Measurements from ENCODE around the gene TOR4A.

The TOR4A gene

DNA sequence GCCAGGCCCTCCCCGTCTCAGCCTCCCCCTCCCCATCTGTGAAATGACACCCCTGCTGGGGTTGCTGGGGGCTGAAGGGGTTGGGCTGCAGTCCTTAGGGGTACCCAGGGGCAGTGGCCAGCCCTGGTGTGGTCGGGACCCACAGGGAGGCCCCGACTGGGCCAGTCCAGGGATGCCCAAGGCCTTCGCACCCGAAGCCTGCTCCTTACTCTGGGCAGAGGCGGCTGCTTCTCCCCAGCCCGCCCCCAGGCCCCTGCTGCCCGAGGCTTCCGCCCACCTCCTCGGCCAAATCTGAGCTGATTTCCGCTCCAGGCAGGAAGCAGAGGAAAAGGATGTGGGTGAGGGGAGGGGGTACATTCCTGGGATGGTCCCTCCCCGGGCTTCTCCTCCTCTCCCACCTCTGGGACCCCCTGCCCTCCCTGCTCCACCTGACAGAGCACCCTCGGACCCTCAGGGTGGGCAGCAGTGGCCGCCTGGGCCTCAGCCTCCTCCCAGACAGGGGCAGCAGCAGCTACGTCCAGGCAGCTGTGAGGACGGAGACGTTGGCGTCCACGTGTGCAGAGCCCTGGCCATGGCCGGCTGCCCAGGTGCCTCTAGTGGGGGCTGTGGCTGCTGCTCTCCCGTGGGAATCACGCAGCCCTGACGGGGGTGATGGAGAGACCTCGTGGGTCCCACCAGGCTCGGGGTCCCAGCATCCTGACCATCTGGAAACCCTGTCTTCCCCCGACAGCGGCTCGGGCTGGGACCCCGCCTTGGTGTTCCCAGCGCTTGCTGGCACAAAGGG, 28.7 kb downstream of the TOR4A start:
- DNase-seq (ENCODE audit: low read depth in 3 of 3), result no peak

DNA sequence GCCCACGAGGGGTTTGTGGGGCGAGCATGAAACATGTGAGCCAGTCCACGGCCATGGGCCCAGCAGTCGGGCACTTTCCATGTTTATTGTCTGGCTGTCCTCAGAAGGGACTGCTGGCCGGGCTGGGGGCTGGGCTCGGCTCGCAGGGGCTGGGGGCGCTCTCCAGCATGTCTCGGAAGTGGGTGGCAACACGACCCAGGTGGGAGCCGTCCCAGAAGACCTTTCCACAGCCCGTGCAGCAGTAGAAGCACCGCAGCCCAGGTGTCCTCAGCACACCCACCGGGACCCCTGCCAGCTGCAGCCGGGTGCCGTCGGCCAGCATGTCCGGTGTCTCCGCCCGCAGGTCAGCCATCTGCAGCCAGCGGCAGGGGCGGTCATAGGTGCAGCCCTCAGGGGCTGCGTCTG, 29.3 kb downstream of the TOR4A start:
- DNase-seq (ENCODE audit: low read depth in 3 of 3), result no peak

DNA sequence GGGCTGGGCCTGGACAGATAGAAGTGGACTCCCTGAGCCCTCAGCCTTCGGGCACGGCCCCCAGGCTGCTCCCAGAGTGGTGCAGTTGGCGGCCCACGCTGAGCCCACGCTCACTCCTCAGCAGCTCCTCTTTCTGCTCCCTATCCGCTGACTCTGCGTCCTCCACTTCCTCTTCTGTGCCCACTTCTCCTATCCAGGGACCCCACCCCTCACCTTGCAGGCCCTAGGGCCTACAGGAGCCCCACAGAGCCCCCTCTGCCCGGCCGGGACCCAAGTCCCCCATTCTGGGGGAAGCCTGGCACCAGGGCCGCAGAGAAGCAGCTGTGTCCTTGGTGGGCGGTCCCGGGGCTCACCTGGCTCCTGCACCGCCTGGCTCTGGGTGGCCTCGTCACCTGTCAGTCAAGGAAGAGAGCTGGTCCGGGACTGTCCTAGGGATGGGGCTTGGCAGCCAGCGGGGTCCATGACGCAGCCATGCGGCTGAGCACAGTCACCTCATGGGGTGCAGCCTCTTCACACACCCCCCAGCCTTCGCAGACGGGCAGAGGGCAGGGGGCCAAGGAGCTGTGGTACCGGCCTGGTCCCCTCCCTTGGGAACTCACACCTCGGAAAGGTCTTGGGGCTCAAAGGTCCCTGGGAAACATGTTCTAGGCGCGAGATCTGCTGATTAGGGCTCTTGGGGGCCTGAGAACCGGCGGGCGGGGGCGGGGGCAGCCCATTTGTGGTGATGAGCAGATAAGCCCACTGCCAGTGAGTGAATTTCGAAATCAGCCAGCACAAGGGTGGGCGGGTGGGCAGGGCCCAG, 29.9 kb downstream of the TOR4A start:
- no peak for DNase-seq (ENCODE audit: low read depth in 3 of 3)

DNA sequence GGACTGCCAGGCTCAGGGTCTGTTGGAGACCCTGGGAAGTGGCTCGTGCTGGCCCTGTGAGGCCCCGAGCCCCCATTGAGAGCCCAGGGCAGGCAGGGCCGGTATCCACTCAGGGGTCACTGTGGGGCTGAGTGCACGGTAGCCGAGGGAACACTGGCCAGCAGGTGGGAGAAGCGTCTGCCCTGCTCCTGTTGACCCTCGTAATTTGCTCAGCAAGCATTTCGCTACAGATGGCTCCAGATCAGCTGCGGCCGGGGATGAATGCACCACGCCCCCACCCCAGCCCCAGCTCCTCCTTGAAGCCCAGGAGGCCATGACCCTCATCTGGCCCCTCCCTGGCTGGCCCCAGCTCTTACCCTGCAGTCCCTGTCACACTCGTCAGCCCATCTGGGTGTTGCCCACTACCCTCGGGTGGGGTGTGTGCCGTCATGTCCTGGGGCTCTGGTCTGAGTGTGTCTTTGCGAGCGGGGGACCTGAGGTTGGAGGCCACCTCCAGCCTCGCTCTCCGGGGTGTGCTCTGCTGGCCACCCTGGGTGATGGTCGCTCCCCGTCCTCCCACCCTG, 30.6 kb downstream of the TOR4A start:
- DNase-seq (ENCODE audit: low read depth in 3 of 3), result no peak

DNA sequence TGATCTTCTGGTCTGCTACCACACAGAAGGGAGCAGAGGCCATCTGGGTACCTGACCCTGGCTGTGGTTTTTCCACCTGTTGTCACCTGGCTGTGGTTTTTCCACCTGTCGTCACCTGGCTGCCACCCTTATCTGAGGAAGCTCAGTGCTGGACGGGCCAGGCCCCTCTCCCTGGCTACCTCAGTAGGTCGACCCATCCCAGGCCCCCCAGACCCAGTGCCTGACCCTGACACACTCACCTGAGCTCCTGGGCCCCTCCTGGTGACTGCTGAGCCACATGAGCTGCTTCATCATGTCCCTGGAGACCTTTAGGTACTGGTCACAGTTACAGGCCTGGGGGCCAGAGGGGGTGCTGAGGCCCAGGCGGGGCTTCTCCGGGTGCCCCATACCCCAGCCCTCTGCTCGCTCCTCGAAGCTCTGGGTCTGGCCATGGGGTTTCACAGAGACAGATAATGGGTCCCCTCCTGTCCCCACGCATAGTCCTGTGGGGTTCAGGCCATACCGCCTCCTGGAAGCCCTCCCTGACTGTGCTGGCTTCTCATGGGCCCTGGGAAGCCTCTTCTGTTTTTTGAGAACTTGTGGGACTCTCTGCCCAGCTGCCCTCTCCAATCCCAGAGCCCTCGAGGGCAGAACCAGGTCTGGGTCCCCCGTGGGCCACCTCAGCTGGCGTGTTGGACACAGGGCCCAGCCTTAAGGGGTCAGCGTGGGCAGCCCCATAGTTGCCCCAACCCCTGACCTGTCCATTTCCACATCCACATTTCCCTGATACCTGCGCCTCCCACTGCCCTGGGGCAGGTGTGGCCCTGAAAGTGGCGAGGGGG, 32.1 kb downstream of the TOR4A start:
- DNase-seq (ENCODE audit: low read depth in 3 of 3), result no peak

DNA sequence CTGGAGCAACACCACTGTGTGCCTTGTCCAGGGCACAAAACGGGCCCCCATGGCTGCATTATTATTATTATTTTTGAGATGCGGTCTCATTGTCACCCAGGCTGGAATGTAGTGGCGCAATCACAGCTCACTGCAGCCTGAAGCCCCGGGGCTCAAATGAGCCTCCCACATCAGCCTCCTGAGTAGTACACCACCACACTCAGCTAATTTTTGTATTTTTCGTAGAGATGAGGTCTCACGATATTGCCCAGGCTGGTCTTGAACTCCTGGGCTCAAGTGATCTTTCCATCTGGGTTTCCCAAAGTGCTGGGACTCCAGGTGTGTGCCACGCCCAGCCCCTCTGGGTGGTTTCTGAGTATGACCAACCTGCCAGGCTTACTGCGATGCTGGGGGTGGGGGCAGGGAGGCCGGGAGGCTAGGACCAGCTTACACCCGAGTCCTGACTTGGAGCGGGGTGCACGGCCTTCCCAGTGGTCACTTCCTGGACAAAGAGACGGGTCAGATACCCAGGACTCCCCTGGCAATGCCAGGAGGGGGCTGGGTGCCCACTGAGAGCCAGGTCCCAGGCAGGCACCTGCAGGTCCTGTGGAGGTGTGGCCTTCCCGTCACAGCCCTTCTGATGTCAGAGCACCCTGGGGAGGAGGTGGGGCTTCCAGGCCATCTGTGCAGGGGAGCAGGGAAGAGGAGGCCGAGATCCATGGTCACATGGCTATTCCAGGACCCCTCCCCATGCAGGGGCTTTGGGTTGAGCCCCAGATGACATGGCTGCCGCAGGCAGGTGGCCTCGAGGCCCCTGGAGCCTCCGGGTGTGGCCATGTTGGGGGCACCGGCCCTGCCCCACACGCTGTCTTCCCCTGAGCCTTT, 32.9 kb downstream of the TOR4A start:
- DNase-seq (ENCODE audit: low read depth in 3 of 3), result no peak

DNA sequence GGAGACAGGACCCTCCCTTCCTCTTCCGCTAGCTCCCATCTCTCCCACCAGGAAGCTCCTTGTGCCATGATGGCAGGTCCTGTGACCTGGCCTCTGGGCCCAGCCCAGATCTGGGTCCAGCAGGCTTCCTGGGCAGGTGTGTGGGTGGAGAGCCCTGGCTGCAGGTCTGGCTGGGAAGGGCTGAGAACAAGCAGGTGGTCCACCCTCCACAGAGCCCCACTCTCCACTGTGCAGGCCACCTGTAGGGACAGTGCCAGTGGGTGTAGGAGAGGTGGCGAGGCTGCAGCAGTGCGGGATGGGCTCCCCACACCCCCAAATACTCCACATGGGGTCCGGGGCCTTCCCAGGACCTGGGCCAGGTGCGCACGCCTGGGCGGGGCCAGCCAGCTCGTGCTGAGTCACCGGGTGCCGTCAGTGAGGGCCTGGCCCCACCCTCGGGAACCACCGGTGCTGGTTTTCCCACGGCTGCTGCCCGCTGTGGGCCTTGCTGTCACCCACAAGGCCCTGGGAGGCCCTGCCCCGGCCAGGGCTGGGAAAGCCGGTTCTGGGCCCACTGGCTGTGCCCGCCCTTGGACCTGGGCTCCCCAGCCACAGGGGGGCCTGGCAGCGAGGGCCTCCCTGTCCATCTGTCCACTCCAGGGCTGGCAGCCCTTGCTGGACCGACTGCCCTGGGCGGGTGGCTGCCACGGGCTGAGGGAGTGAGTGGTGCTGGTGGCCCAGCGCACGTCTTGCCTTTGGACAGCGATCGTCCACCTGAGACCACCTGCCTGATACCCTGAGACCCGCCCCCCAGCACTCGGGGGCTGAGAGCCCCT, 33.9 kb downstream of the TOR4A start:
- no peak for DNase-seq (ENCODE audit: low read depth in 3 of 3)

DNA sequence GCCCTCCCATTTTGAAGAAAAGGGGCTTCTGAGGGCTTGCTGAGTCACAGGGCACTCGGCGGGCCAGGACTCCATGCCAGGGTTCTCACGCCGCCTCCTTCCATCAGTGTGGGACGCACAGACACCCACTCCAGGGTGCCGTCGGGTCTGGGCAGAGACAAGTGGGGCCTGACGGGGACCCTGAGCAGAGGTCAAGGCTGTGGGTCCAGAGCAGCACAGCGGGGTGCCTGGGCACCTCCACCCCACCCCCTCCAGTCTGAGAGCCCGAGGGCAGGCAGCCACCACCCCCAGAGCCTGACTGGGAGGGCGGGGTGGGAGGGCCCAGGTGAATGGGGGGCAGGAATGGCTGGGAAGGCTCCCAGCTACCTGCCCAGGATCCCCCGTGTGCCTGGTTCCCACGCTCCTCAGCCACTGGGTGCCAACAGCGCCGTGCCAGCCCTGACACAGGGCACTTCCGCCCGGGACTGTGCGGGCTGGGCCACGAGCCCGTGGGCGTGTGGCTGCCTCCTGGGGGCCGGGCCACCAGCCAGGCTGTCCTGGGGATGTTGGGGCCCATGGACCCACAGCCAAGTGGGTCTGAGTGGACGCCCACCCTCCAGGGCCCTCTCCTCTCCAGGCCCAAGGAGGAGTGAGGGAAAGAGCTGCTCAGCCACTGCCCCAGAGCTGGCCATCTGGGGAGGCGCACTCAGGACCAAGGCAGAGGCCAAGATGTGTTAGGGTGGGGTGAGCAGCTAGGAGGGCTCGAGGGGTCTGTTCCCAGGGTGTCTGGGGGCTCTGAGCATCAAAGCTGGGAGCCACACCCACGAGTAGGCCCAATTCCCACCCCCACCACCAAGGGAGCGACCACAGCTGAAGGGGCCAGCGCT, 34.7 kb downstream of the TOR4A start:
- no peak for DNase-seq (ENCODE audit: low read depth in 3 of 3)

DNA sequence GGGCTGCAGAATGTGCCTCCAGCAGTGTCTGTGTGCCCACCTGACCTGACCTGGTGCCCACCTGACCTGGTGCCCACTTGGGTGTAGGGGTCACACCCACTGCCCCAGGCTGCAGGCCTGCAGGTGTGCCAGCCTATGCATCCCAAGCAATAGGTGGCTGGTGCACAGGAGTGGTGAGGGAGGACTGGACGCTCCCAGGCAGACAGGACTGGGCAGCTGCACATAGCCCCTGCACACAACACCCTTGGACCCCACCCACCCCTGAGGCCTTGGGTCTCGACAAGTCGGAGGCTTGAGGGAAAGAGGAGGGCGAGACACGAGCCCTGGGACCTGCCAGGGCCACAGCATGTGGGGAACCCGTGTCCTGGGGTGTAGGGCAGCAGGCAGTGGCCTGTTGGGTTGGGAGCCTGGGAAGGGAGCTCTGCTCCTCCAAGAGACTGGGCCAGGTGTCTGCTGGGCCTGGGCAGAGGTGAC, 35.4 kb downstream of the TOR4A start:
- no peak for DNase-seq (ENCODE audit: low read depth in 3 of 3)

DNA sequence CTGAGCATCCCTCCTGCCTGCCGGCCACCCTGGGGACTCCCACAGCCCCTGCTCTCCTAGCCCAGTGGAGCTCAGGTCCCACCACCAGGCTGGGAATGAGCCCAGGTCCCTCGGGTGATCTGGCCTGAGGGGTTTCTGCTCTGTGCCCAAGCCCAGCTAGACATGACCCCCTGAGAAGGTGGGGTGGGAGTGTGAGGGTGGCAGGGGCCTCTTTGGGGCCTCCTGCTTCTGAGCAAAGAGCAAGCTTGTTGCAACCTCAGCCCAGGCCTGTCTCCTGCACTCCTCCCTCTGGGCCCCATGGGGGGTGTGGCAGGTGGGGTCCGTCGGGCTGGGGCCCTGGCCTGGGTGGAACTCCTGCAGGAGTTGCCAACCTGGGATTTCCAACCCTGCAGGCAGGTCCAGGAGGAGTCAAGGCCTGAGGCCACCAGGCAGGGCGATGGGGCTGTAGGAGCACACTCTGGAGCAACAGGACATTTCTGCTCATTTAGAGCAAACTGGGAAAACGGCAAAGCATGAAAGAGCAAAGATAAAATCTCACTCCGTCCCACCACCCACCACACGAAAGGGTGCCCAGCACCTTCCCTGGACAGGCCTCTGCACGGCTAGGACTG, 35.9 kb downstream of the TOR4A start:
- no peak for DNase-seq (ENCODE audit: low read depth in 3 of 3)

DNA sequence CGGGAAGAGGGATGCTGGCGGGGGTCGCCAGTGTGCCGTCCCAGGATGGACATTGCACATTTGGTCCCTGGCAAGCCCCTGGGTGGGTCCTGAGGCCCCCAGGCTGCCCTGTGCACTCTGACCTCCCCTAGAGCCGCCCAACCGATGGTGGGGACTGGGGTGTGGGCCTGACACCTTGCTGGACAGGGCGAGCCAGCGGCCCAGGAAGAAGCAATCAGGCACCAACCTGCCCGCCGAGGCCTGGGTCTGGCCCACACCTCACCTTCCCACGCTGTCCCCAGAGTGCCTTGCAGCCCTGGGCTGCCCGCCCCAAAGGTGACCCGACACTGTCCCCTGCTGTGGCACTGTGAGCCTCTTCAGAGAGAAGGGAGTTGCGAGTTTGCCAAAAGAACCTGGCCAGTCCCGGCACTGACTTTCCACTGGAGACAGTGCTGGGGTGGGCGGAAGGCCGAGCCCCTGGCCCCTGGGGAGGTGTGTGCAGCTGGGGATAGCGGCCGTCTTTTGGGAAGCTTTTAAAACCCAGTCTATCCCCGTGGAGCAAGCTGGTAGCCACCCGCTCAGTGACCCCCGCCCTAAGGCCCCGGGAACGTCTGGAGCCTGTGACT, 36.5 kb downstream of the TOR4A start:
- DNase-seq (ENCODE audit: low read depth in 3 of 3), result no peak

DNA sequence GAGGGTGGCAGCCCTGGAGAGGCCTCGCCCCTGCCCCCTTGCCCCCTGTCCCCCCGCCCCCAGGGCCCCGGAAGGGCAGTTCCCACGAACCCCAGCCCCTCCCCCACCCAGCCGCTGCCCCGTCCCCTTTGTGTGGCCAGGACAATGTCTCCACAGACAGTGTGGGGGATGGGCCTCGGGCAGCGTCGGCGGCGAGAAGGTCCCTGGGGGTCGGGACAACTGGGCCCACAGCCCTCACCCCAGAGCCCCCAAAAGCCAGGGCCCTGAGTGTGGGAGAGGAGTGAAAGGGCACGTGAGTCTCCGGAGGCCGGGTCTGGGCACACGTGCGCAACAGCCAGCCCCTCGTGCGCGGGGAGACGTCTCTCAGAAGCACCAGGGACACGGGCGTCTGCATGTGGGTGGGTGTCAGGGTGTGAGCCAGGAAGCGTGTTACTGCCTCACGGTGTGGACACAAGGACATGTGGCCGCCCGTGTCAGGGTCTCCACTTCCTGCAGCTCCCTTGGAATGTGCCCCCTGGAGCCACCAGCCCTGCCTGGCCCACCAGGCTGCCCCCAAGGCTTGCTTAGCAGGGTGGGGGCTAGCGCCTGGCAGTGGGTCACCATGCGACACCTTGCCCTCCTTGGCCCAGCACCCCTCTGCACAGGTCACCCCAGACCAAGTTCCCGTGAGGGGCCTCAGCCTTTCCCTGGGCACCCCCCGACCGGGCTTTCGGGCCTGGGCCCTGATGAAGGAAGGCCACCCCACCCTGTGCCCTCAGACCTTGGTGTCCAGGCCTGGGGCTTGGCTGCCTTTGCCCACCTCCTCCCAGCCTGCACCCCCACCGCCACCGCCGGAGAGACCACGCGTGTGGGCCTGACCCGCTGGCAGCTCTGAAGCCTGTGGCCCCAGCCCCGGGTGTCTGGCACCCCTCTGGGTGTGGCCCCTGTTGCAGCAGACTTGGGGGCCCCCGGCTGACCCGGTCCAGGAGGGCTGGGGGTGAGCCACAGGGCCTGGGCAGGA, 37.3 kb downstream of the TOR4A start:
- no peak for DNase-seq (ENCODE audit: low read depth in 3 of 3)

DNA sequence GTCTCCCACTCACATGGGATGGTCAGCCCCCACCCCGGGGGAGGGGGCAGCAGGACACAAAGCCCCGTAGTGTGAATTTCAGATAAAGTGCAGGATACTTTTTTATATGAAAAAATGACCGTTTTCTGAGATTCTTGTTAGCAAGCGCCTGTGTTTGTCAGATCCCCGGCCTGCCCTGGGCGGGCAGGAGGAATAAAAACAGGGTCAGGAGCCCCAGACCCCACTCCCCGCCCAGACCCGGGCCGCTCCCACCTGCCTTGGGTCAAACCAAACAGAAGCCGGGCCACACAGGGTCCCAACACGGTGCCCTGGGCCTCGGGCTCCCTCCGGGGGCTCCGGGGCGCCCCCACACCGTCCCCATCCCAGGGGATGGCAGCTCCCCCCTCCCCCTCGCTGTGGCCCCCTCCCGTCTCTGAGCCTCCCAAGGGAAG, 38.1 kb downstream of the TOR4A start:
- no peak for DNase-seq (ENCODE audit: low read depth in 3 of 3)

DNA sequence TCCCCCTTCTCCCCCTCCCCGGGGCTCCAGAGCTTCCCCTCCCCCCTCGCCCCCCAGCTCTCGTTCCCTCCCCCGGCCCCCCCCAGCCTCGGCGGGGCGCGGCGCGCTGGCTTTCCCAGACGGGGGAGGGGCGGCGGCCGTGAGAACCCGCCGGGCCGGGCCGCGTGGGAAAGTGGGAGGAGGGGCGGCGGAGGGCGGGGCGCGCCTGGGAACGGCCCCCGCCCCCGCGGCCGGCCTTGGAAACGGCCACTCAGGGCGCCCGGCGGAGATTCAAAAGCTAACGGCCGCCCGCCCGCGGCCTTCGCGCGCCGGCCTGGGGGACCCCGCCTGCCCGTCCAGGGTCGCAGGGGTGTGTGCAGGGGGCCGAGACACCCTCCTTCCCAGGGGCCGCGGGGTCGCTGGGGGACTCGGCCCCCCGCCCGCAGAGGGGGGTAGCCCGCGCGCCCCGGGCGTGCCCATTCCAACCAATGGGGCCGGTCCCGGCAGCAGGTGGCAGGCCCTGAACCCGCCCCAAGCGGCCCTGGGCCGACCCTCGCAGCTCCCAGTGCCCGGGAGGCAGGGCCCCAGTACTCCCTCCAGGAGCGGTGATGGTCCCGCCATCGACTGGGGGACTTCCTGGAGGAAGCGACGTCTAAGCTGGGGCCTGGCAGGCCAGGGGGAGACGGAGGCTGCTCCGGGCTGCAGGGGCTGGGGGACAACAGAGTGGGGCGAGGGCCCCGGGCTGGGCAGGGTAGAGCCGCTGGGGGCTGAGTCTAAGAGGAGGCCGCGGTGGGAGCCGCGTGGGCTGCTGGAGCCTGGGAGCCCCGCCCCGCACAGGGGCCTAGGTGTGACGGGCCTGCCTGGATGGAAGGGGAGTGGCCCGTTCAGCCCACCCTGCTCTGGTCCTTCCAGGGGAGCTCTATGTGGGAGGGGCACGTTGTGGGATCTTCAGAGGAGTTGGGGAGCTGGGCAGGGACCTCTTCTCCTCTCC, 38.8 kb downstream of the TOR4A start:
- no peak for DNase-seq (ENCODE audit: low read depth in 3 of 3)

DNA sequence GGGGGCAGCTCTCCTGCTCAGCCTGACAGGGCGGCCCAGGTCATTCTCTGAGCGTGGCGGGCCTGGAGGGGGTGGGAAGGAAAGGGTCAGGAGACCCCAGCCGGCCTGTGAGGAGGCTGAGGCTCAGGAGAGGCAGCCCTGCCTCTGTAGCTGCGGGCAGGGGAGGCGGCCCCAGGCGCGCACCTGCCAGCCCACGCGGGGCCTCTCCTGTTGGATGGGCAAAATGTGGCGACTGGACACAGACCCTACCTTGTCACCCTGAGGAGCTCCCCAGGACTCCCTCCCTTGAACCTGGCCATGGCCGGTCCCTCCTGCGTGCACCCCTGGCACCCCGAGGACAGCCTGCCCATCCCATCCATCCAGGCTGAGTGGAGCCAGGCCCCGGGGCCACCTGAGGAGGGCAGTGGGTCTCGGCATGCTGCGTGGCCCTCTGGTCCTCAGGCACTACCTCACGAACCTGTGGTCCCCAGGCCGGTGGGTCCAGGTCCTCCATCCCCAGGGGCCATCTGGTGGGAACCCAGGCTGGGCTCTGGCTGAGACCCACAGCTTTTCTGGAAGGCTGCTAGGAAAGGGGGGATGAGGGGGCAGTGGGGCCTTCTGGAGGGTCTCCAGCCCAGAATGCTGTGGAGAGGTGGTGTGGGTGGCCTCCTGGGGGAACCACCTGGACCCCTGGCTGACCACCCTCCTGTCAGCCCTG, 39.6 kb downstream of the TOR4A start:
- no peak for DNase-seq (ENCODE audit: low read depth in 3 of 3)

Measured in stimulated activated CD4-positive, alpha-beta T cell treated with anti-CD3 and anti-CD28 coated beads, TNF-alpha, amount 100 ng/mL, for 48 hours (primary cell).